B cell (primary cell): ENCODE results near the gene SLC29A3. TPM values are rescaled to one million over a fixed set of nuclear protein-coding genes. Genes with fewer than 3 reads are reported as not detected.

Experiments
- ATAC-seq: fragments of 200-7000 bp; cut with Tn5 transposase; one replicate; pipeline ENCODE4 v1.10.0; 2021; ENCODE audit warnings: low read depth, mild to moderate bottlenecking, moderate number of reproducible peaks, moderate library complexity
- CTCF ChIA-PET: fragments of 350-600 bp; sonication (Branson Sonifier 250); formaldehyde crosslinking; loops from one replicate; lab custom pipeline; 2021; ENCODE audit warnings: antibody characterized with exemption, inconsistent platforms; lab: Charles Lee
- POLR2A ChIA-PET: fragments of 350-600 bp; sonication (Branson Sonifier 250); formaldehyde crosslinking; loops from one replicate; lab custom pipeline; 2021; ENCODE audit warnings: antibody characterized with exemption; lab: Charles Lee
- DNase-seq: peaks from one replicate; pipeline ENCODE4 v3.0.0; 2013
- H2AFZ ChIP-seq: 2 replicates; pipeline ENCODE4 v1.6.1; 2012; ENCODE audit warnings: mild to moderate bottlenecking, low read depth, low read length; ENCODE audit not compliant: insufficient read depth, poor library complexity, severe bottlenecking
- H3K27ac ChIP-seq, 2 donors: 1 replicate in 1 of 2; 2 replicates in 1 of 2; pipeline ENCODE4 v1.5.1; 2012 to 2013; ENCODE audit warnings: low read length in 2 of 2, mild to moderate bottlenecking in 2 of 2, moderate library complexity in 1 of 2
- H3K27me3 ChIP-seq, 4 experiments: fragments of 200-600 bp in 1 of 4; sonication (generic) in 1 of 4; replicated peaks in 1 of 4; 1 replicate in 2 of 4; 2 replicates in 2 of 4; pipeline versions ENCODE4 v1.6.1 to v1.7.0; 2013 to 2016; ENCODE audit warnings: low read length in 3 of 4, mild to moderate bottlenecking in 2 of 4, mixed read lengths in 1 of 4, moderate library complexity in 1 of 4; ENCODE audit not compliant: insufficient read depth in 4 of 4, control insufficient read depth in 3 of 4; ENCODE audit errors: control extremely low read depth in 1 of 4
- H3K36me3 ChIP-seq, 2 experiments: replicated peaks in 1 of 2; 1 replicate in 1 of 2; 2 replicates in 1 of 2; pipeline versions ENCODE4 v1.6.1 to v1.7.1; 2013; ENCODE audit warnings: low read length in 1 of 2; ENCODE audit not compliant: insufficient read depth in 2 of 2, control insufficient read depth in 1 of 2; ENCODE audit errors: control extremely low read depth in 1 of 2, extremely low read depth in 1 of 2
- H3K4me1 ChIP-seq, 2 donors: fragments of 200-600 bp in 1 of 2; sonication (generic) in 1 of 2; 1 replicate in 1 of 2; 2 replicates in 1 of 2; pipeline versions ENCODE4 v1.5.1 to v1.6.1; 2013 to 2017; ENCODE audit warnings: low read length in 2 of 2; ENCODE audit not compliant: control insufficient read depth in 2 of 2, insufficient read depth in 2 of 2
- H3K4me2 ChIP-seq: replicated peaks from 2 replicates; pipeline ENCODE3; 2012; ENCODE audit warnings: mild to moderate bottlenecking, low read depth, low read length; ENCODE audit not compliant: poor library complexity, severe bottlenecking
- H3K4me3 ChIP-seq, 5 experiments: fragments of 200-600 bp in 1 of 5; sonication (generic) in 1 of 5; 1 replicate in 3 of 5; 2 replicates in 2 of 5; pipeline versions ENCODE4 v1.5.1 to v1.7.0; 2011 to 2016; ENCODE audit warnings: low read length in 4 of 5, mild to moderate bottlenecking in 4 of 5, low read depth in 2 of 5, control low read depth in 1 of 5, moderate library complexity in 1 of 5; ENCODE audit not compliant: insufficient read depth in 1 of 5; ENCODE audit errors: control extremely low read depth in 1 of 5, extremely low read depth in 1 of 5
- H3K79me2 ChIP-seq: fragments of 200-600 bp; sonication (generic); one replicate; pipeline ENCODE4 v1.6.0; 2016; ENCODE audit warnings: low read length; ENCODE audit not compliant: control insufficient read depth, insufficient read depth
- H3K9ac ChIP-seq: fragments of 200-600 bp; sonication (generic); 2 replicates; pipeline ENCODE4 v1.6.1; 2017; ENCODE audit warnings: mild to moderate bottlenecking, low read length, moderate library complexity
- H3K9me3 ChIP-seq, 3 donors: one replicate each; pipeline versions ENCODE4 v1.6.1 to v1.7.1; 2013; ENCODE audit warnings: low read length in 2 of 3; ENCODE audit not compliant: control insufficient read depth in 2 of 3, insufficient read depth in 1 of 3; ENCODE audit errors: control extremely low read depth in 1 of 3
- H4K20me1 ChIP-seq: 2 replicates; pipeline ENCODE4 v1.6.0; 2012; ENCODE audit warnings: mild to moderate bottlenecking, low read length; ENCODE audit not compliant: insufficient read depth, control insufficient read depth, poor library complexity, severe bottlenecking
- H3K27ac Mint-ChIP-seq: one replicate; pipeline ENCODE4 v1.8.0; 2021; ENCODE audit warnings: mixed read lengths
- H3K27me3 Mint-ChIP-seq: one replicate; pipeline ENCODE4 v1.8.0; 2021; ENCODE audit warnings: mixed read lengths
- H3K4me1 Mint-ChIP-seq: one replicate; pipeline ENCODE4 v1.8.0; 2021; ENCODE audit warnings: mixed read lengths
- H3K4me3 Mint-ChIP-seq: one replicate; pipeline ENCODE4 v1.8.0; 2021; ENCODE audit warnings: mixed read lengths
- H3K9me3 Mint-ChIP-seq: one replicate; pipeline ENCODE4 v1.8.0; 2022; ENCODE audit warnings: mixed read lengths; ENCODE audit not compliant: insufficient read depth
- EZH2 ChIP-seq: IDR thresholded peaks from 2 replicates; pipeline ENCODE4 v1.6.1; 2012; ENCODE audit warnings: borderline replicate concordance, low read depth, mild to moderate bottlenecking, moderate library complexity, low read length; ENCODE audit not compliant: insufficient read depth, poor library complexity, severe bottlenecking
- WGBS: methylation state at CpG from one replicate; pipeline ENCODE4 v1.1.5; 2013; ENCODE audit warnings: missing lambda C conversion rate; ENCODE audit not compliant: insufficient coverage; 5-methylcytosine and 5-hydroxymethylcytosine counted together
- intact Hi-C: fragments of 100-400 bp; cut with micrococcal nuclease; formaldehyde crosslinking; loops from one replicate; pipeline ENCODE4 v1.10.0; 2022
- polyA plus RNA-seq: library from polyadenylated mRNA; depleted of rRNA; stranded (reverse); fragments of >200 nt; gene quantifications from 2 replicates; pipeline ENCODE4 v1.2.3, GENCODE V29; 2012
- total RNA-seq, 2 donors: library from RNA; stranded (reverse); fragments of 120-200 nt in 1 of 2; gene quantifications; 1 replicate in 1 of 2; 2 replicates in 1 of 2; pipeline versions ENCODE4 v1.2.3 to v1.2.4, GENCODE V29; 2013 to 2022
- TF ChIP-seq, protein P1 (sequence below): fragments of 200-600 bp; IDR thresholded peaks from one replicate; pipeline ENCODE4 v1.8.0; 2022; ENCODE audit warnings: antibody characterized with exemption, mild to moderate bottlenecking

SLC29A3 gene
- total and polyA plus RNA-seq, 2 donors (not counting 1 experiment from before 2014, with no cell fraction given), result 4.5 to 8.2 TPM

GRCh38 chr10:71314028-71314693 lies 4.9 kb upstream of the SLC29A3 start:
- POLR2A ChIA-PET, result no interaction called here
- Mint-ChIP-seq H3K4me3 (no peak overlapping the region), H3K4me1 (peaks cover 16% of the 10 kb centered on the region), H3K27ac (no peak overlapping the region), H3K27me3 (peaks cover 12% of the 10 kb centered on the region), H3K9me3 (no peaks in the 10 kb centered on the region)
- ATAC-seq (peak; percentile 32), DNase-seq (peak; percentile 76)
- peaks cover 0 to 4% (median 0%) of the 10 kb centered on the region in 4 experiments for H3K27me3 ChIP-seq
- WGBS, result 40% methylated on average over 3 of the region's 21 CpGs
- H3K4me3 ChIP-seq, result no peak overlapping the region
- no peaks in the 10 kb centered on the region for H3K9me3 ChIP-seq
- no peak overlapping the region for H3K9ac ChIP-seq
- CTCF ChIA-PET, result interaction anchor here (0.8 to 11.1 kb wide), 21 partner anchors 10 to 744 kb away, joined by 3 to 186 read pairs (median 6); partner anchors contain the start of gene CDH23
- H3K4me2 ChIP-seq, result peak overlapping the region; percentile 68
- H3K27ac ChIP-seq, result no peak overlapping the region
- intact Hi-C loops, result loop anchor here (1.0 kb wide), 5 partner anchors 70 to 582 kb away; no protein-coding TSS in a partner anchor
- TF ChIP-seq, protein P1, sequence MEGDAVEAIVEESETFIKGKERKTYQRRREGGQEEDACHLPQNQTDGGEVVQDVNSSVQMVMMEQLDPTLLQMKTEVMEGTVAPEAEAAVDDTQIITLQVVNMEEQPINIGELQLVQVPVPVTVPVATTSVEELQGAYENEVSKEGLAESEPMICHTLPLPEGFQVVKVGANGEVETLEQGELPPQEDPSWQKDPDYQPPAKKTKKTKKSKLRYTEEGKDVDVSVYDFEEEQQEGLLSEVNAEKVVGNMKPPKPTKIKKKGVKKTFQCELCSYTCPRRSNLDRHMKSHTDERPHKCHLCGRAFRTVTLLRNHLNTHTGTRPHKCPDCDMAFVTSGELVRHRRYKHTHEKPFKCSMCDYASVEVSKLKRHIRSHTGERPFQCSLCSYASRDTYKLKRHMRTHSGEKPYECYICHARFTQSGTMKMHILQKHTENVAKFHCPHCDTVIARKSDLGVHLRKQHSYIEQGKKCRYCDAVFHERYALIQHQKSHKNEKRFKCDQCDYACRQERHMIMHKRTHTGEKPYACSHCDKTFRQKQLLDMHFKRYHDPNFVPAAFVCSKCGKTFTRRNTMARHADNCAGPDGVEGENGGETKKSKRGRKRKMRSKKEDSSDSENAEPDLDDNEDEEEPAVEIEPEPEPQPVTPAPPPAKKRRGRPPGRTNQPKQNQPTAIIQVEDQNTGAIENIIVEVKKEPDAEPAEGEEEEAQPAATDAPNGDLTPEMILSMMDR, result peak; percentile 97
- no peak for TF ChIP-seq EZH2
- no peak overlapping the region for H2AFZ ChIP-seq
- H4K20me1 ChIP-seq, result no peaks in the 10 kb centered on the region
- no peaks in the 10 kb centered on the region for H3K79me2 ChIP-seq
- H3K4me1 ChIP-seq, result peaks cover 7 to 20% of the 10 kb centered on the region in 2 donors
- no peaks in the 10 kb centered on the region for H3K36me3 ChIP-seq

GRCh38 chr10:71314694-71315225 lies 4.3 kb upstream of the SLC29A3 start:
- H3K27me3 Mint-ChIP-seq, result peaks cover 12% of the 10 kb centered on the region
- Histone ChIP-seq H3K79me2 (no peaks in the 10 kb centered on the region), H4K20me1 (no peaks in the 10 kb centered on the region), H3K4me2 (peak overlapping the region; percentile 68), H3K27me3 (peaks cover 0 to 4% (median 0%) of the 10 kb centered on the region in 4 experiments), H3K27ac (no peak overlapping the region), H2AFZ (no peak overlapping the region), H3K9me3 (no peaks in the 10 kb centered on the region), H3K9ac (no peak overlapping the region), H3K36me3 (no peaks in the 10 kb centered on the region), H3K4me3 (no peak overlapping the region), H3K4me1 (peaks cover 7 to 19% of the 10 kb centered on the region in 2 donors)
- intact Hi-C loops, result loop anchor here (1.0 kb wide), 5 partner anchors 70 to 582 kb away; no protein-coding TSS in a partner anchor
- WGBS, result 61% methylated on average over 7 of the region's 11 CpGs
- no peaks in the 10 kb centered on the region for H3K9me3 Mint-ChIP-seq
- H3K4me1 Mint-ChIP-seq, result peaks cover 18% of the 10 kb centered on the region
- ATAC-seq, result no peak
- POLR2A ChIA-PET, result no interaction called here
- CTCF ChIA-PET, result interaction anchor here (0.7 to 11.1 kb wide), 21 partner anchors 9 to 743 kb away, joined by 3 to 186 read pairs (median 6); partner anchors contain the start of gene CDH23
- no peak overlapping the region for H3K27ac Mint-ChIP-seq
- H3K4me3 Mint-ChIP-seq, result no peak overlapping the region
- DNase-seq, result no peak
- no peak for TF ChIP-seq EZH2
- TF ChIP-seq, protein P1, result no peak
